PC-3 (cell line): Measurements from ENCODE around the gene EXOSC10.

Source experiments
- CTCF ChIP-seq: fragments of 300-600 bp; sonication (generic); conservative IDR thresholded peaks from 2 replicates; pipeline ENCODE4 v1.5.1; 2017; ENCODE audit warnings: antibody characterized with exemption, low read depth, mild to moderate bottlenecking, low read length
- EZH2 ChIP-seq: fragments of 300-600 bp; sonication (generic); IDR thresholded peaks from one replicate; pipeline ENCODE4 v1.6.1; 2017; ENCODE audit warnings: antibody characterized with exemption, mild to moderate bottlenecking, low read length; ENCODE audit not compliant: unreplicated experiment
- EZH2phosphoT487 ChIP-seq: fragments of 300-600 bp; sonication (generic); IDR thresholded peaks from 2 replicates; pipeline ENCODE4 v1.6.1; 2018; ENCODE audit warnings: mild to moderate bottlenecking, antibody characterized with exemption, low read length, borderline replicate concordance

GRCh38 chr1:11058595-11059154 is 41.0 kb downstream of the EXOSC10 start:
- TF ChIP-seq EZH2 (no peak), CTCF (no peak), EZH2phosphoT487 (no peak)
